ENCODE data around the gene PDE9A.

GRCh38 chr21:42641311-42642218 lies 11.9 kb upstream of the PDE9A start:
- TF ChIP-seq CTCF (IDR thresholded peaks at IDR 0.05) (no peak), POLR2A (IDR thresholded peaks at IDR 0.05) (no peak)
